Right atrium auricular region (tissue), 2 donors: Measurements from ENCODE around the gene SLC25A53. TPM values are rescaled to one million over a fixed set of nuclear protein-coding genes. Genes with fewer than 3 reads are reported as not detected.
"Not testable (repeated sequence)": the region's sequence is repeated elsewhere in the genome, so short reads cannot be mapped to it uniquely, and the experiment has no call there.

ENCODE experiments used
- DNase-seq: peaks from one replicate; pipeline ENCODE4 v3.0.0-alpha.2; 2019; ENCODE audit warnings: low spot score
- H3K27ac ChIP-seq, 2 donors: fragments of 200-600 bp; sonication (generic); 1 replicate in 1 of 2; 2 replicates in 1 of 2; pipeline ENCODE4 v1.5.1; 2016 to 2019
- H3K27me3 ChIP-seq, 2 donors: fragments of 200-600 bp; sonication (generic); one replicate each; pipeline versions ENCODE4 v1.5.1 to v1.6.0; 2017 to 2019
- H3K36me3 ChIP-seq: fragments of 200-600 bp; sonication (generic); one replicate; pipeline ENCODE4 v1.5.1; 2016
- H3K4me1 ChIP-seq, 2 donors: fragments of 200-600 bp; sonication (generic); one replicate each; pipeline versions ENCODE4 v1.5.1 to v1.6.0; 2017 to 2019
- H3K4me3 ChIP-seq, 2 donors: fragments of 200-600 bp; sonication (generic); 1 replicate in 1 of 2; 2 replicates in 1 of 2; pipeline ENCODE4 v1.5.1; 2017 to 2019; ENCODE audit warnings: mild to moderate bottlenecking in 1 of 2, moderate library complexity in 1 of 2
- H3K9me3 ChIP-seq, 2 donors: fragments of 200-600 bp; sonication (generic); one replicate each; pipeline ENCODE4 v1.5.1; 2019
- total RNA-seq, 2 donors: library from RNA; depleted of rRNA; stranded (reverse); fragments of >200 nt; gene quantifications; one replicate each; pipeline ENCODE4 v1.1.0, GENCODE V29; 2016
- TF ChIP-seq, protein P1 (sequence below), 2 donors: fragments of 200-600 bp; sonication (generic); IDR thresholded peaks; one replicate each; pipeline ENCODE4 v1.5.1; 2019; ENCODE audit warnings: antibody characterized with exemption in 2 of 2

SLC25A53 gene
- total RNA-seq, 2 donors from 2014 or later, result 10.7 to 13.5 TPM

GRCh38 chrX:104098151-104098808 is 58.5 kb downstream of the SLC25A53 start:
- no peaks in the 10 kb centered on the region for H3K27me3 ChIP-seq
- no peak for DNase-seq
- TF ChIP-seq, protein P1, sequence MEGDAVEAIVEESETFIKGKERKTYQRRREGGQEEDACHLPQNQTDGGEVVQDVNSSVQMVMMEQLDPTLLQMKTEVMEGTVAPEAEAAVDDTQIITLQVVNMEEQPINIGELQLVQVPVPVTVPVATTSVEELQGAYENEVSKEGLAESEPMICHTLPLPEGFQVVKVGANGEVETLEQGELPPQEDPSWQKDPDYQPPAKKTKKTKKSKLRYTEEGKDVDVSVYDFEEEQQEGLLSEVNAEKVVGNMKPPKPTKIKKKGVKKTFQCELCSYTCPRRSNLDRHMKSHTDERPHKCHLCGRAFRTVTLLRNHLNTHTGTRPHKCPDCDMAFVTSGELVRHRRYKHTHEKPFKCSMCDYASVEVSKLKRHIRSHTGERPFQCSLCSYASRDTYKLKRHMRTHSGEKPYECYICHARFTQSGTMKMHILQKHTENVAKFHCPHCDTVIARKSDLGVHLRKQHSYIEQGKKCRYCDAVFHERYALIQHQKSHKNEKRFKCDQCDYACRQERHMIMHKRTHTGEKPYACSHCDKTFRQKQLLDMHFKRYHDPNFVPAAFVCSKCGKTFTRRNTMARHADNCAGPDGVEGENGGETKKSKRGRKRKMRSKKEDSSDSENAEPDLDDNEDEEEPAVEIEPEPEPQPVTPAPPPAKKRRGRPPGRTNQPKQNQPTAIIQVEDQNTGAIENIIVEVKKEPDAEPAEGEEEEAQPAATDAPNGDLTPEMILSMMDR (IDR thresholded peaks at IDR 0.05), result peak; percentile 33 to 77
- no peaks in the 10 kb centered on the region for H3K4me1 ChIP-seq
- H3K27ac ChIP-seq, result no peak overlapping the region
- no peaks in the 10 kb centered on the region for H3K36me3 ChIP-seq
- no peak overlapping the region for H3K4me3 ChIP-seq
- no peaks in the 10 kb centered on the region for H3K9me3 ChIP-seq

DNA sequence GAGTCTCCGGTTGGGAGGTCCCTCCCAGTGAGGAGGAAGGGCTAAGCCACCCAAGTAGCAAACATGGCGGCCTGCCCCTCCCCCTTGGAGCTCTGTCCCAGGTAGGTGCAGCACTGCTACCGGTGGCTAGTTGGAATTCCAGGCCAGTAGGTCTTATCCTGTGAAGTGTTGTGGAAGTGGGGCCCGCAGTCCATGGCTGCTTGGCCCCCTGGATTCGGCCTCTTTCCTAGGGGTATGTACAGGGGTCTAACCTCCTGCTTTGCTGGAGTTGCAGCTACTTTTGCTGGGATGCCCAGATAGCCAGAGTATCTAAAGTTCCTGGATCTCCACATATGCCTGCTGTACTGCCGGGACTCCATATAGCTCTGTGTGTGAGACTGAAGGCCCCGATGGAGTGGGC is 70.9 kb downstream of the SLC25A53 start:
- Histone ChIP-seq H3K9me3 (no peaks in the 10 kb centered on the region), H3K27ac (no peak overlapping the region), H3K4me3 (no peak overlapping the region), H3K27me3 (no peaks in the 10 kb centered on the region), H3K36me3 (no peaks in the 10 kb centered on the region), H3K4me1 (no peaks in the 10 kb centered on the region)
- TF ChIP-seq, protein P1 (IDR thresholded peaks at IDR 0.05), result no peak
- DNase-seq, result no peak

DNA sequence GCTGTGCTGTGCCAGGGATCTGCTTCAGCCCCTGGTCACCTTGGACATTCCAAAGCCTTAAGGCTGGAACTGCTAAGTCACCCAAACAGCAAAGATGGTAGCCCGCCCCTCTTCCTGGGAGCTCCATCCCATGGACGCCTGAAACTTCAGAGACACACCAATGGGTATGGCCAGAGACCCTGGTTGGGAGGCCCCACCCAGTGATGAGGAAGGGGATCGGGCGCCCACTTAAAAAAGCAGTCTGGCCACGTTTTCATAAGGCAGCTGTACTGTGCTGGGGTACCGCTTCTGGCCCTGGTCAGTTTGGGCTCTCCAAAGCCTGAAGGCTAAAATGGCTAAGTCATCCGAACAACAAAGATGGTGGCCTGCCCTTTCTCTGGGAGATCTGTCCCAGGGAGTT is 71.3 kb downstream of the SLC25A53 start:
- H3K4me3 ChIP-seq, result no peak overlapping the region
- no peaks in the 10 kb centered on the region for H3K36me3 ChIP-seq
- TF ChIP-seq, protein P1 (IDR thresholded peaks at IDR 0.05), result no peak
- H3K4me1 ChIP-seq, result no peaks in the 10 kb centered on the region
- no peak overlapping the region for H3K27ac ChIP-seq
- no peaks in the 10 kb centered on the region for H3K27me3 ChIP-seq
- no peak for DNase-seq
- H3K9me3 ChIP-seq, result no peaks in the 10 kb centered on the region

- no peak for DNase-seq
- no peaks in the 10 kb centered on the region for H3K27me3 ChIP-seq
- no peaks in the 10 kb centered on the region for H3K36me3 ChIP-seq
- H3K27ac ChIP-seq, result no peak overlapping the region
- no peaks in the 10 kb centered on the region for H3K9me3 ChIP-seq
- TF ChIP-seq, protein P1 (IDR thresholded peaks at IDR 0.05), result no peak
- no peak overlapping the region for H3K4me3 ChIP-seq
- no peaks in the 10 kb centered on the region for H3K4me1 ChIP-seq
Observed at GRCh38 chrX:104084534-104085277, 72.1 kb downstream of the SLC25A53 start.

- Histone ChIP-seq H3K27me3 (no peaks in the 10 kb centered on the region), H3K4me3 (no peak overlapping the region), H3K4me1 (no peaks in the 10 kb centered on the region), H3K36me3 (no peaks in the 10 kb centered on the region), H3K27ac (no peak overlapping the region), H3K9me3 (no peaks in the 10 kb centered on the region)
- DNase-seq, result no peak
- TF ChIP-seq, protein P1 (IDR thresholded peaks at IDR 0.05), result no peak
Observed at GRCh38 chrX:104084063-104084462, 72.7 kb downstream of the SLC25A53 start.

GRCh38 chrX:104077854-104078253 is 79.0 kb downstream of the SLC25A53 start:
- not testable (repeated sequence) for H3K27me3 ChIP-seq, H3K36me3 ChIP-seq, H3K27ac ChIP-seq, H3K4me1 ChIP-seq, DNase-seq, H3K4me3 ChIP-seq, H3K9me3 ChIP-seq

DNA sequence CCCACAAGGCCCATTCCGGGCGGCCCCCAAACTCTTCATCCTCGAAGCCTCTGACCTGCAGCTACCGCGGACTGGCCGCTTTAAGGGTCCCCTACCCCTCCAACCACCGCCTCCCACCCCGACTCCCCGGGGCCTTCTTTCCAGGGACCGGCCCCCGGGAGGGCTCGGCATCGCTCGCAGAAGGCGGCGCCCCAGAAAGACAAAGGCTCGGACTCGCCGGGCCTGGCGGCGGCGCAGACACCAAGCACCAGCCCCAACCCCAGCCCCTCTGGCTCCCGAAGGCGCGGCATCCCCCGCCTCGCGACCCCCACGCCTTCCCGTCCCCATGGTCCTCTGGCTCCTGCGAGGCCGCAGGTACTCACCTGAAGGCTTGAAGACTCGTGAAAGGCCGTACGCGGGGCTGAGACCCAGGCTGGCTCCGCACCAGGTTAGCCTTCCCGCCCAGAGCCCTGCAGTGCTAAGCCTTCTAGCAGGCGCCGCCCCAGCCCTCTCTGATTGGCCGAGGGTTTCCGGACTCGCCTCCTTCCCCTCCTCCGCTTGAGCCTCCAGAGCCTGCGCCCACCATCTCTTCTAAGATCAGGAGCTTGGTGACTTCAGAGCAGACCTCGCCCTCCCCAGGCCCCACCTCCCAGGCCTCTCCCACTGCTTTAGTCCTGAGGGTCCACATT is 80.9 kb downstream of the SLC25A53 start, which contains the start of gene TMSB15C:
TMSB15C (minus strand) TSS at position 459 of the 668 bp plus-strand sequence.
- H3K36me3 ChIP-seq, H3K4me1 ChIP-seq, H3K4me3 ChIP-seq, H3K27ac ChIP-seq, H3K27me3 ChIP-seq, H3K9me3 ChIP-seq, DNase-seq: not testable (repeated sequence)

GRCh38 chrX:104062636-104063035 is 94.2 kb downstream of the SLC25A53 start:
- not testable (repeated sequence) for H3K4me3 ChIP-seq, H3K27me3 ChIP-seq, H3K36me3 ChIP-seq, H3K27ac ChIP-seq, DNase-seq, H3K9me3 ChIP-seq, H3K4me1 ChIP-seq

- not testable (repeated sequence) for DNase-seq, H3K27me3 ChIP-seq, H3K27ac ChIP-seq, H3K36me3 ChIP-seq, H3K9me3 ChIP-seq, H3K4me3 ChIP-seq, H3K4me1 ChIP-seq
Observed at GRCh38 chrX:104054956-104055355, 101.9 kb downstream of the SLC25A53 start.
